Left lung (tissue), 10 donors: ENCODE data around the gene TMEM214. TPM values are rescaled to one million over a fixed set of nuclear protein-coding genes. Genes with fewer than 3 reads are reported as not detected.

ENCODE experiments used
- ATAC-seq: fragments of 200-7000 bp; cut with Tn5 transposase; one replicate; pipeline ENCODE4 v1.9.1; 2020; ENCODE audit warnings: moderate library complexity
- DNase-seq, 4 donors: peaks; one replicate each; pipeline ENCODE4 v3.0.0-alpha.2; 2013 to 2020
- H3K27ac ChIP-seq, 2 donors: fragments of 200-600 bp; sonication (generic) in 1 of 2; one replicate each; pipeline versions ENCODE4 v1.5.0 to v1.8.0; 2020 to 2021
- H3K27me3 ChIP-seq, 2 donors: fragments of 200-600 bp; sonication (generic) in 1 of 2; one replicate each; pipeline versions ENCODE4 v1.5.0 to v1.8.0; 2020 to 2021
- H3K36me3 ChIP-seq, 2 donors: fragments of 200-600 bp; sonication (generic) in 1 of 2; one replicate each; pipeline versions ENCODE4 v1.5.0 to v1.8.0; 2020 to 2021
- H3K4me1 ChIP-seq, 2 donors: fragments of 200-600 bp; one replicate each; pipeline ENCODE4 v1.8.0; 2021
- H3K4me3 ChIP-seq, 2 donors: fragments of 200-600 bp; sonication (generic) in 1 of 2; one replicate each; pipeline versions ENCODE4 v1.5.0 to v1.8.0; 2020 to 2021; ENCODE audit warnings: mild to moderate bottlenecking in 1 of 2
- H3K9me3 ChIP-seq, 2 donors: fragments of 200-600 bp; sonication (generic) in 1 of 2; one replicate each; pipeline versions ENCODE4 v1.5.0 to v1.8.0; 2020 to 2021
- CTCF ChIP-seq, 2 donors: fragments of 200-600 bp; sonication (generic) in 1 of 2; IDR thresholded peaks; one replicate each; pipeline versions ENCODE4 v1.5.0 to v1.8.0; 2021; ENCODE audit warnings: antibody characterized with exemption in 2 of 2
- intact Hi-C, 2 donors: fragments of 100-400 bp; cut with DNase I; formaldehyde crosslinking; loops; one replicate each; pipeline versions ENCODE4 v1.11.2 to v1.14.2; 2022
- polyA plus RNA-seq, 6 donors: library from polyadenylated mRNA; unstranded; fragments of 120-200 nt; gene quantifications; one replicate each; pipeline ENCODE4 v1.2.1, GENCODE V29; 2013; ENCODE audit not compliant: insufficient read length in 6 of 6
- total RNA-seq, 2 donors: library from RNA; stranded (reverse); fragmentation: NEBNext Ultra II Directional; extraction: Animal tissue kit (Norgen Biotek cat#: 25700); gene quantifications; one replicate each; pipeline ENCODE4 v1.2.1, GENCODE V29; 2021
- donor health status: DM: no; HTN: yes; CAD: no.
- donor health status: DM: no; HTN: no; CAD: no.

The TMEM214 gene
- total and polyA plus RNA-seq, 8 donors, result 59.8 to 105 (median 73.9) TPM

- no peak overlapping the region for H3K4me3 ChIP-seq
- intact Hi-C loops, result loop anchor here in 1 of 2 donors (10.0 kb wide), 2 partner anchors 53 to 123 kb away; partner anchors contain the start of gene TMEM214
- ATAC-seq, result no peak
- H3K9me3 ChIP-seq, result no peaks in the 10 kb centered on the region
- no peaks in the 10 kb centered on the region for H3K27me3 ChIP-seq
- H3K4me1 ChIP-seq, result peaks cover 3 to 25% of the 10 kb centered on the region in 2 donors
- no peak for TF ChIP-seq CTCF (IDR thresholded peaks at IDR 0.05)
- H3K36me3 ChIP-seq, result no peaks in the 10 kb centered on the region
- DNase-seq, result peak in 1 of 4 donors; percentile 15
- no peak overlapping the region for H3K27ac ChIP-seq
These were observed 55.2 kb downstream of the TMEM214 start for GRCh38 chr2:27087823-27088410.

GRCh38 chr2:27088634-27089033, 55.9 kb downstream of the TMEM214 start:
- ATAC-seq (no peak), DNase-seq (no peak)
- Histone ChIP-seq H3K27ac (no peak overlapping the region), H3K36me3 (no peaks in the 10 kb centered on the region), H3K4me3 (no peak overlapping the region), H3K4me1 (peaks cover 3 to 25% of the 10 kb centered on the region in 2 donors), H3K9me3 (no peaks in the 10 kb centered on the region), H3K27me3 (no peaks in the 10 kb centered on the region)
- intact Hi-C loops, result loop anchor here in 1 of 2 donors (10.0 kb wide), 2 partner anchors 54 to 124 kb away; partner anchors contain the start of gene TMEM214
- no peak for TF ChIP-seq CTCF (IDR thresholded peaks at IDR 0.05)

GRCh38 chr2:27089111-27089954, 56.6 kb downstream of the TMEM214 start:
- Histone ChIP-seq H3K36me3 (no peaks in the 10 kb centered on the region), H3K27me3 (no peaks in the 10 kb centered on the region), H3K9me3 (no peaks in the 10 kb centered on the region), H3K27ac (no peak overlapping the region), H3K4me3 (no peak overlapping the region), H3K4me1 (peaks cover 3 to 25% of the 10 kb centered on the region in 2 donors)
- ATAC-seq, result no peak
- DNase-seq, result no peak
- TF ChIP-seq CTCF (IDR thresholded peaks at IDR 0.05), result no peak
- intact Hi-C loops, result loop anchor here in 1 of 2 donors (10.0 kb wide), 2 partner anchors 55 to 125 kb away; partner anchors contain the start of gene TMEM214

Other genes with a start within 250 kb of the TMEM214 start
- gene CENPA, start 246.9 kb upstream of the TMEM214 start, total RNA-seq, result 1 to 10 TPM in 1 of 2 donors, under 1 TPM in 1; 0.99 to 4.0 TPM
- 10 to 100 TPM; 12.1 to 27.0 (median 13.1) TPM for gene CENPA, start 246.9 kb upstream of the TMEM214 start, polyA plus RNA-seq
- not detected for gene DPYSL5, start 184.8 kb upstream of the TMEM214 start, total RNA-seq
- under 1 TPM; 0.07 to 0.37 (median 0.23) TPM for gene DPYSL5, start 184.8 kb upstream of the TMEM214 start, polyA plus RNA-seq
- 10 to 100 TPM; 13.5 to 23.5 TPM for gene MAPRE3, start 62.3 kb upstream of the TMEM214 start, total RNA-seq
- gene MAPRE3, start 62.3 kb upstream of the TMEM214 start, polyA plus RNA-seq, result 10 to 100 TPM in 2 of 6 donors, 1 to 10 TPM in 4; 7.1 to 12.4 (median 9.4) TPM
- 10 to 100 TPM; 12.0 to 20.6 TPM for gene AGBL5, start 18.7 kb downstream of the TMEM214 start, total RNA-seq
- 10 to 100 TPM; 47.2 to 54.5 (median 51.9) TPM for gene AGBL5, start 18.7 kb downstream of the TMEM214 start, polyA plus RNA-seq
- gene OST4, start 38.7 kb downstream of the TMEM214 start, total RNA-seq, result 100 to 1,000 TPM; 294 to 407 TPM
- gene OST4, start 38.7 kb downstream of the TMEM214 start, polyA plus RNA-seq, result 100 to 1,000 TPM; 231 to 289 (median 260) TPM
- 100 to 1,000 TPM; 151 to 161 TPM for gene EMILIN1, start 45.6 kb downstream of the TMEM214 start, total RNA-seq
- gene EMILIN1, start 45.6 kb downstream of the TMEM214 start, polyA plus RNA-seq, result 100 to 1,000 TPM; 137 to 268 (median 197) TPM
- 10 to 100 TPM in 1 of 2 donors, 1 to 10 TPM in 1; 4.6 to 11.5 TPM for gene KHK, start 53.8 kb downstream of the TMEM214 start, total RNA-seq
- gene KHK, start 53.8 kb downstream of the TMEM214 start, polyA plus RNA-seq, result 1 to 10 TPM; 3.8 to 6.2 (median 4.4) TPM
- 1 to 10 TPM; 2.8 to 3.4 TPM for gene CGREF1, start 86.2 kb downstream of the TMEM214 start, total RNA-seq
- under 1 TPM; 0.31 to 0.86 (median 0.56) TPM for gene CGREF1, start 86.2 kb downstream of the TMEM214 start, polyA plus RNA-seq
- not detected for gene ABHD1, start 90.8 kb downstream of the TMEM214 start, total RNA-seq
- 1 to 10 TPM in 3 of 6 donors, under 1 TPM in 3; 0.69 to 1.3 (median 1.0) TPM for gene ABHD1, start 90.8 kb downstream of the TMEM214 start, polyA plus RNA-seq
- gene PREB, start 101.7 kb downstream of the TMEM214 start, total RNA-seq, result 10 to 100 TPM; 50.8 to 65.3 TPM
- gene PREB, start 101.7 kb downstream of the TMEM214 start, polyA plus RNA-seq, result 10 to 100 TPM; 34.3 to 45.7 (median 38.2) TPM
- not detected for gene PRR30, start 106.4 kb downstream of the TMEM214 start, total RNA-seq
- not detected for gene PRR30, start 106.4 kb downstream of the TMEM214 start, polyA plus RNA-seq
- under 1 TPM; 0.08 to 0.50 TPM for gene TCF23, start 116.0 kb downstream of the TMEM214 start, total RNA-seq
- gene TCF23, start 116.0 kb downstream of the TMEM214 start, polyA plus RNA-seq, result under 1 TPM; 0.06 to 0.21 (median 0.08) TPM
- 100 to 1,000 TPM in 1 of 2 donors, 10 to 100 TPM in 1; 87.5 to 102 TPM for gene ATRAID, start 179.1 kb downstream of the TMEM214 start, total RNA-seq
- gene ATRAID, start 179.1 kb downstream of the TMEM214 start, polyA plus RNA-seq, result 100 to 1,000 TPM; 126 to 141 (median 130) TPM
- gene SLC5A6, start 179.3 kb downstream of the TMEM214 start, total RNA-seq, result 10 to 100 TPM; 27.3 to 43.7 TPM
- 10 to 100 TPM; 24.1 to 47.2 (median 31.7) TPM for gene SLC5A6, start 179.3 kb downstream of the TMEM214 start, polyA plus RNA-seq
- gene CAD, start 184.4 kb downstream of the TMEM214 start, total RNA-seq, result 10 to 100 TPM; 31.1 to 51.2 TPM
- 10 to 100 TPM; 39.0 to 52.8 (median 44.9) TPM for gene CAD, start 184.4 kb downstream of the TMEM214 start, polyA plus RNA-seq
- under 1 TPM; 0.39 to 0.64 TPM for gene SLC30A3, start 230.1 kb downstream of the TMEM214 start, total RNA-seq
- under 1 TPM; 0.26 to 0.69 (median 0.48) TPM for gene SLC30A3, start 230.1 kb downstream of the TMEM214 start, polyA plus RNA-seq
- not detected for gene DNAJC5G, start 242.5 kb downstream of the TMEM214 start, total RNA-seq
- gene DNAJC5G, start 242.5 kb downstream of the TMEM214 start, polyA plus RNA-seq, result under 1 TPM; 0.19 to 0.41 (median 0.30) TPM
- under 1 TPM in 1 of 2 donors, not detected in 1; 0.17 TPM for gene TRIM54, start 249.5 kb downstream of the TMEM214 start, total RNA-seq
- gene TRIM54, start 249.5 kb downstream of the TMEM214 start, polyA plus RNA-seq, result under 1 TPM in 5 of 6 donors, not detected in 1; 0.07 to 0.14 (median 0.09) TPM